22Rv1 (cell line): ENCODE measurements around the gene SLC9A4.
"Not testable (repeated sequence)": the region's sequence is repeated elsewhere in the genome, so short reads cannot be mapped to it uniquely, and the experiment has no call there.

Experiments
- H3K27ac ChIP-seq: fragments of 450-650 bp; 2 replicates; pipeline ENCODE4 v1.5.1; 2017
- ZFX ChIP-seq: fragments of 450-650 bp; IDR thresholded peaks from 2 replicates; pipeline ENCODE4 v1.6.1; 2017; ENCODE audit warnings: antibody characterized with exemption, borderline replicate concordance
- TF ChIP-seq, protein P1 (sequence below): fragments of 450-650 bp; IDR thresholded peaks from 2 replicates; pipeline ENCODE4 v1.5.1; 2017; ENCODE audit warnings: mild to moderate bottlenecking

Gene SLC9A4

DNA sequence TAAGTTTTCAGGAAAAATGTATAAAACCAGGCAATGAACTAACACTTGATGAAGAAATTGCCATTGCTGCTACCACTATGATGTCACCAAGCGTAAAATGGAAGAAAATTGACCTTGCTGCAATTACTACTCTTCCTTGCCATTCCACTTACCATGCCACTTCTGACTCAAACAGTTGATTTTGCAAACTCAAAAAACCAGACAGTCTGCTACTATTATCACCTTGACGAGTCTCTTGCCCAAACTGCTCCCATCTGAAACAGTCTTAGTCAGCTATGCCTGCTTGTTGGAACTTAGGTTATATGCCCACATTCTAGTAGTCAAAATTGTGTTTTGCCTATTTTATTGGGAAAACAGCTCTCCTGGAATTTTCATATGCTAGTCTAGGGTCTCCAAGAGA lies 74.4 kb downstream of the SLC9A4 start:
- TF ChIP-seq ZFX, result no peak
- TF ChIP-seq, protein P1, sequence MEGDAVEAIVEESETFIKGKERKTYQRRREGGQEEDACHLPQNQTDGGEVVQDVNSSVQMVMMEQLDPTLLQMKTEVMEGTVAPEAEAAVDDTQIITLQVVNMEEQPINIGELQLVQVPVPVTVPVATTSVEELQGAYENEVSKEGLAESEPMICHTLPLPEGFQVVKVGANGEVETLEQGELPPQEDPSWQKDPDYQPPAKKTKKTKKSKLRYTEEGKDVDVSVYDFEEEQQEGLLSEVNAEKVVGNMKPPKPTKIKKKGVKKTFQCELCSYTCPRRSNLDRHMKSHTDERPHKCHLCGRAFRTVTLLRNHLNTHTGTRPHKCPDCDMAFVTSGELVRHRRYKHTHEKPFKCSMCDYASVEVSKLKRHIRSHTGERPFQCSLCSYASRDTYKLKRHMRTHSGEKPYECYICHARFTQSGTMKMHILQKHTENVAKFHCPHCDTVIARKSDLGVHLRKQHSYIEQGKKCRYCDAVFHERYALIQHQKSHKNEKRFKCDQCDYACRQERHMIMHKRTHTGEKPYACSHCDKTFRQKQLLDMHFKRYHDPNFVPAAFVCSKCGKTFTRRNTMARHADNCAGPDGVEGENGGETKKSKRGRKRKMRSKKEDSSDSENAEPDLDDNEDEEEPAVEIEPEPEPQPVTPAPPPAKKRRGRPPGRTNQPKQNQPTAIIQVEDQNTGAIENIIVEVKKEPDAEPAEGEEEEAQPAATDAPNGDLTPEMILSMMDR, result no peak
- H3K27ac ChIP-seq, result no peak overlapping the region

DNA sequence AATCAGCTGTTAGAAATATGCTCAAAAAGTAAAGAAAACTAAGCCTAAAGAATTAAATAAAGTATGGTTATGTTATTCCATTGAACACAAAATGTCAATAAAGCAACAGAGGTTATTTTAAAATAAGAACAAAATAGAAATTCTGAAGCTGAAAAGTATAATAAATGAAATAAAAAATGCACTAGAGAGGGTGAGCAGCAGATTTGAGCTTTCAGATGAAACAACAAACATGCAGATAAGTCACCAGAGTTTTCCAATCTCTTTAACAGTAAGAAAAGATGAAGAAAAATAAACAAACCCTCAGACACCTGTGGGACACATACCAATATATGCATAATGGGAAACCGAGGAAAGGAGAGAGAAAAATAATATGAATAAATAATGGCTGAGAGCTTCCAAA lies 76.0 kb downstream of the SLC9A4 start:
- no peak for TF ChIP-seq ZFX
- TF ChIP-seq, protein P1, result no peak
- H3K27ac ChIP-seq, result no peak overlapping the region

DNA sequence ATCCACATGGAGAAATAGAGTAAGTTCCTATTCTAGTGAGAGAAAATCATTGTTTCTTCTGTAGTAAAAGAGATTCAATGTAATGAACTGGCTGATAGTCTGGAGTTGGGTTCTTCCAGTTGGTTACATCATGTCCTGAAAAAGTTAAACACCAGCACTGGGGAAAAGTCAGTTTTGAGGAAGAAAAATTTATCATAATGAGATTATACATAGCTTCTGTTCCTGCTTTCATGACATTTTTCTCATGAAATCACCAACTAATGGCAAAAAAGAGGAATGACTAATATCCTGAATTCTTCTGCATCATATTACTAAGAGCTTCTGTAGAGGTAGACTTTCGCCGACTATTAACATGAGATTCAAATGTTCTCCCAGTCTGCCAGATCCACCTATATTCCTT lies 77.1 kb downstream of the SLC9A4 start:
- TF ChIP-seq, protein P1, result no peak
- no peak for TF ChIP-seq ZFX

DNA sequence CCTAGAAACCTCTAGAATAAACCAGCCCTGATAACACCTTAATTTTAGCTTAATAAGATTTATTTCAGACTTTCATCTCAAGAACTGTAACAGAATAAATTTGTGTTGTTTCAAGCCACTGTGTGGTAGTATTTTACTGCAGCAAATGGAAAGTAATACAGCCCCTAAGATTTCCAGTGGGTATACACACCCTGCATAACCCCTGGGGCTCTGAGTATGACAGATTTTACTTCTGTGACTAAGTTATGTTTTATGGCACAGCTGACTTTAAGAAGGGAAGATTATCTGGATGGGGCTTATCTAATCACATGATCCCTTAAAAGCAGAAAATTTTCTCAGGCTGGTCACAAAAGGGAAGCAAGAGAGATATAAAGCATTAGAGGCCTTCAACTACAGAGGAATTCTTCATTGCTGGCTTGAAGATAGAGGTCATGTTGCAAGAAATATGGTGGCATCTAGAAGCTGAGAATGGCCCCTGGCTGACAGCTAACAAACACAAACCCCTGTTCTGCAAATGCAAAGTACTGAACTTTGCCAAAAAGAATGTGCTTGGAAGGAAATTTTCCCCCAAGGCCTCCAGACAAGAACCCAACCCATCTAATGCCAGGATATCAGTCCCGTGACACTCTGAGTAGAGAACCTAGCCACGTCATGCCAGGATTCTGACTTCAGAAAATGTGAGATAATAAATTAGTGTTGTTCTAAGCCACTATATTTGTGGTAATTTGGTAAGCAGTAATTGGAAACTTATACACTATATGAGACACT lies 78.5 kb downstream of the SLC9A4 start:
- H3K27ac ChIP-seq, result no peak overlapping the region
- TF ChIP-seq ZFX, result no peak
- TF ChIP-seq, protein P1, result no peak

More for the DNA sequence above, 77.1 kb downstream of the SLC9A4 start:
- H3K27ac ChIP-seq, result no peak overlapping the region

DNA sequence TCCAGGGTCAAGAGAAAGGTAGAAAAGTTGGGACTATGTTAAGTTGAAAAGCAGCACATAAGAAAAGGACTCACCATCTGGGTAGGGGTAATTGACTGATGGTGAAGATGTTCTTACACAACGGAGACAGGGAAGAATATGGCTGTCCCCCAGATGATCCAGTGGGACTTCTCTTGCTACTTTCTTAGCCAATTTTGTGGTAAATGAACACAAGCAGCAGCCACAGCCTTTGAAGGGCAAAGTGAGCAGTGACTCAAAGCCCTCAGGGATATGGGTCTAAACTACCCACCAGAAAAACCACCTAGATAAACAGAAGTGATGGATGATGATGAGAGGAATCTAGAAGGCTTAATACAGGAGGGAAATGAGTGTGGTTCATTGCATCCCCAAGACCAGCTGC lies 80.6 kb downstream of the SLC9A4 start:
- no peak for TF ChIP-seq ZFX
- TF ChIP-seq, protein P1, result no peak
- no peak overlapping the region for H3K27ac ChIP-seq

DNA sequence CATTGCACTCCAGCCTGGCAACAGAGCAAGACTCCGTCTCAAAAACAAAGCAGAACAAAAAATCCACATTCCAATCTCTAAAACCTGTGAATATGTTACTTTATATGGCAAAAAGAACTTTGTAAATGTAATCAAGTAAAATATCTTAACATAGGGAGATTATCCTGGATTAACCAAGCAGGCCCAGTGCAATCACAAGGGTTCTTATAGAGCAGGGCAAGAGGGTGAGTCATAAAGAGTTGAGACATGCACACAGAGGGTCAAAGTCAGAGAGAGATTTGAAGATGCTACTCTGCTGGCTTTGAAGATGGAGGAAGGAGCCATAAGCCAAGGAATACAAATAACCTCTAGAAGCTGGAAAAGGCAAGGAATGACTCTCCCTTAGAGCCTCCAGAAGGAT lies 85.4 kb downstream of the SLC9A4 start:
- TF ChIP-seq, protein P1, result no peak
- no peak for TF ChIP-seq ZFX
- H3K27ac ChIP-seq, result no peak overlapping the region

DNA sequence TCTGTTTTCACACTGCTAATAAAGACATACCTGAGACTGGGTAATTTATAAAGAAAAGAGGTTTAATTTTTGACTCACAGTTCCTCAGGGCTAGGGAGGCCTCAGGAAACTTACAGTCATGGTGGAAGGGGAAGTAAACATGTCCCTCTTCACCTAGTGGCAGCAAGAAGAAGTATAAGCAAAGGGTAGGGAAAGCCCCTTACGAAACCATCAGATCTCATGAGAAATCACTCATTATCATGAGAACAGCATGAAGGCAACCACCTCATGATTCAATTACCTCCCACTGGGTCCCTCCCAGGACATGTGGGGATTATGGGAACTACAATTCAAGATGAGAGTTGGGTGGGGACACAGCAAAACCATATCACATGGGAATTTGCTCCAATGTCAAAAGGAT lies 89.5 kb downstream of the SLC9A4 start:
- H3K27ac ChIP-seq, result not testable (repeated sequence)

DNA sequence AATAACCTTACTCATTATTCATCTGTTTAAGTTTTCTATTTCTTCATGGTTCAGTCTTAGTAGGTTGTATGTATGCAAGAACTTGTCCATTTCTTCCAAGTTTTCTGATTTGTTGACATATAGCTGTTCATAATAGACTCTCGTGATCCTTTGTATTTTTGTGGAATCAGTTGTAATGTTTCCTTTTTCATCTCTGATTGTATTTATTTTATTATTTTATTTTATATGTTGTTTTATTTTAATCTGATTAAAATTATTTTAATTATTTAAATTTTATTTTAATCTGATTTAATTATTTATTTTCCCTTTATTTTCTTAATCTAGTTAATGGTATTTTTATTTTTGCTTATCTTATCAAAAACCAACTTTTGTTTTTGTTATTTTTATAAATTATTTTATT lies 102.9 kb downstream of the SLC9A4 start:
- H3K27ac ChIP-seq, result no peak overlapping the region
- no peak for TF ChIP-seq ZFX
- TF ChIP-seq, protein P1, result no peak
